ENCODE results near the gene OXCT1. TPM values are rescaled to one million over a fixed set of nuclear protein-coding genes. Genes with fewer than 3 reads are reported as not detected.
A peak's percentile ranks its signal among the peaks of the same experiment; 100 is the strongest.

The OXCT1 gene
- total and polyA plus RNA-seq, 2 of the 4 experiments (the other 2 are of a cell fraction) = 14.2 to 16.3 TPM

GRCh38 chr5:41772785-41773442, 97.3 kb downstream of the OXCT1 start:
- no peak overlapping the region for H2BK15ac ChIP-seq (ENCODE audit: low read depth, low read length)
- peak; percentile 62 for DNase-seq
- no peaks in the 10 kb centered on the region for H3K36me3 ChIP-seq (ENCODE audit: control insufficient read depth, insufficient read depth, low read length)
- 0 out of 2 replicates have a peak overlapping the region, but pooled peaks have one; percentile 0 for H4K91ac ChIP-seq (ENCODE audit: insufficient read depth, low read depth, low read length)
- in situ Hi-C loops (cut with MboI; ENCODE audit: low sequenced_read_pairs) = no loop called here
- H4K8ac ChIP-seq (ENCODE audit: low read depth in 2 of 2, low read length in 2 of 2) = peak overlapping the region in 1 of 2 experiments; percentile 31; a peak in 1 of 4 replicates
- BruUV-seq (replicated peaks) = no TSS peak
- peak overlapping the region; percentile 38; the same call in 1 of the 2 replicates for H3K4ac ChIP-seq (ENCODE audit: low read depth, low read length)
- H3K9ac ChIP-seq (ENCODE audit: low read depth, low read length) = no peak overlapping the region
- peak overlapping the region; percentile 15 for H2AK5ac ChIP-seq (ENCODE audit: low read depth, low read length)
- H3K18ac ChIP-seq (ENCODE audit: low read depth, low read length) = peak overlapping the region; percentile 10; the same call in 1 of the 2 replicates
- no peaks in the 10 kb centered on the region for H3K9me3 ChIP-seq (ENCODE audit: control insufficient read depth, insufficient read depth, low read length)
- H2AK9ac ChIP-seq (replicated peaks; ENCODE audit: low read depth, low read length, poor library complexity) = peak overlapping the region; percentile 5
- ChIA-PET POLR2A (ENCODE audit: unreplicated experiment) (no interaction called here), CTCF (no interaction called here)
- peak overlapping the region; percentile 12; the same call in 1 of the 2 replicates for H3K14ac ChIP-seq (replicated peaks; ENCODE audit: low read depth, low read length)
- no peak overlapping the region; the same call in 1 of the 2 replicates for H3K23ac ChIP-seq (ENCODE audit: low read depth, low read length)
- H3K27ac ChIP-seq (ENCODE audit: insufficient read depth, low read length) = no peak overlapping the region
- peak overlapping the region; percentile 12 for H2BK5ac ChIP-seq (ENCODE audit: low read depth, low read length, poor library complexity, severe bottlenecking)
- H3K56ac ChIP-seq (ENCODE audit: extremely low read depth, insufficient read depth, low read length) = no peak overlapping the region
- H2BK120ac ChIP-seq (ENCODE audit: low read depth, low read length) = peak overlapping the region; percentile 49; the same call in 1 of the 2 replicates
- H3K27me3 ChIP-seq (ENCODE audit: control insufficient read depth, insufficient read depth, low read length) = no peaks in the 10 kb centered on the region
- intact Hi-C loops (cut with micrococcal nuclease) = no loop called here
- WGBS, 2 experiments (ENCODE audit: extremely low coverage in 2 of 2, insufficient read length in 1 of 2) = no CpG with 5 or more reads among the region's 4 CpGs
- no peak overlapping the region for H3K4me3 ChIP-seq (ENCODE audit: insufficient read depth, low read depth, low read length)
- peaks cover 0 to 3% of the 10 kb centered on the region in 2 experiments; a peak in 2 of 4 replicates for H3K79me1 ChIP-seq (ENCODE audit: low read depth in 1 of 2, low read length in 2 of 2)
- no peak overlapping the region for H2BK20ac ChIP-seq (ENCODE audit: low read depth, low read length)
- H3K9me1 ChIP-seq (ENCODE audit: insufficient read depth, low read length) = peaks cover 4% of the 10 kb centered on the region
- no peak overlapping the region for H2AFZ ChIP-seq (replicated peaks; ENCODE audit: low read length, poor library complexity)
- no peak overlapping the region; the same call in 1 of the 2 replicates for H3K4me2 ChIP-seq (ENCODE audit: low read depth, low read length)
- no peak overlapping the region for H4K5ac ChIP-seq (ENCODE audit: low read depth, low read length)
- TF ChIP-seq NFE2L2 (IDR thresholded peaks at IDR 0.05; ENCODE audit: low read depth, low read length) = no peak
- TF ChIP-seq FOS (IDR thresholded peaks at IDR 0.05; ENCODE audit: low read depth, low read length) = no peak
- TF ChIP-seq CTCF (conservative IDR thresholded peaks at IDR 0.05; ENCODE audit: low read depth, low read length) = no peak
- no peak for TF ChIP-seq RFX5 (IDR thresholded peaks at IDR 0.05; ENCODE audit: low read depth, low read length)
- TF ChIP-seq USF2 (IDR thresholded peaks at IDR 0.05; ENCODE audit: low read depth, low read length) = no peak
- no peak for TF ChIP-seq RCOR1 (IDR thresholded peaks at IDR 0.05; ENCODE audit: insufficient replicate concordance, low read length)
- no peak for TF ChIP-seq MAFK (IDR thresholded peaks at IDR 0.05; ENCODE audit: low read depth, low read length)
- no peak for TF ChIP-seq BHLHE40 (IDR thresholded peaks at IDR 0.05; ENCODE audit: low read depth, low read length)
- TF ChIP-seq MAZ (IDR thresholded peaks at IDR 0.05; ENCODE audit: borderline replicate concordance, low read depth, low read length) = no peak
- TF ChIP-seq CEBPB (IDR thresholded peaks at IDR 0.05; ENCODE audit: low read depth, low read length) = no peak
- peak; percentile 33; the same call in 1 of the 2 replicates for ATAC-seq (ENCODE audit: low read depth)
- H3K4me1 ChIP-seq (ENCODE audit: control insufficient read depth, insufficient read depth, low read length) = peaks cover 7% of the 10 kb centered on the region
- dilution Hi-C loops (cut with HindIII; ENCODE audit: low sequenced_read_pairs, unreplicated experiment) = no loop called here
- H4K20me1 ChIP-seq (ENCODE audit: insufficient read depth, low read length) = no peaks in the 10 kb centered on the region
